GM23248 (cell line): ENCODE results near the gene MTG2.

Source experiments
- EZH2 ChIP-seq: fragments of 200-600 bp; sonication (generic); IDR thresholded peaks from 2 replicates; pipeline ENCODE4 v1.6.1; 2018; ENCODE audit warnings: antibody characterized with exemption, mild to moderate bottlenecking; ENCODE audit not compliant: insufficient read depth, poor library complexity, severe bottlenecking
- EZH2phosphoT487 ChIP-seq: fragments of 200-600 bp; sonication (generic); IDR thresholded peaks from 2 replicates; pipeline ENCODE4 v1.6.1; 2018; ENCODE audit warnings: antibody characterized with exemption, moderate library complexity, mild to moderate bottlenecking, low read depth; ENCODE audit not compliant: insufficient read depth

- TF ChIP-seq EZH2 (no peak), EZH2phosphoT487 (no peak)
These were observed 35.3 kb downstream of the MTG2 start for GRCh38 chr20:62217913-62218773.
